A673 (cell line): ENCODE results near the gene TREM2.

Experiments
- CTCF ChIP-seq: fragments of 300-800, 200-600 bp; sonication (generic); conservative IDR thresholded peaks from 2 replicates; pipeline ENCODE4 v1.5.1; 2017; ENCODE audit warnings: low read depth, mild to moderate bottlenecking, antibody characterized with exemption, low read length, moderate library complexity, mixed read lengths
- EZH2 ChIP-seq: fragments of 200-600 bp; sonication (generic); IDR thresholded peaks from 2 replicates; pipeline ENCODE4 v1.6.1; 2017; ENCODE audit warnings: borderline replicate concordance, low read depth, mild to moderate bottlenecking, mixed read lengths, antibody characterized with exemption, low read length; ENCODE audit not compliant: poor library complexity, severe bottlenecking

- no peak for TF ChIP-seq CTCF
- no peak for TF ChIP-seq EZH2
Measured at GRCh38 chr6:41177695-41178094, 14.8 kb upstream of the TREM2 start.
